Keratinocyte (primary cell): ENCODE data around the gene PPP2CA.
"Not testable (repeated sequence)": the region's sequence is repeated elsewhere in the genome, so short reads cannot be mapped to it uniquely, and the experiment has no call there.

Experiments
- CTCF ChIP-seq, 3 experiments: IDR thresholded peaks in 1 of 3; conservative IDR thresholded peaks in 1 of 3; optimal IDR thresholded peaks in 1 of 3; 2 replicates in 2 of 3; 3 replicates in 1 of 3; pipeline versions ENCODE3 to v1.5.1; 2011; ENCODE audit warnings: low read length in 3 of 3, mild to moderate bottlenecking in 3 of 3, moderate library complexity in 2 of 3, control low read depth in 1 of 3, inconsistent platforms in 1 of 3; ENCODE audit not compliant: insufficient read depth in 2 of 3; ENCODE audit errors: extremely low read depth in 1 of 3
- EZH2 ChIP-seq: IDR thresholded peaks from one replicate; pipeline ENCODE4 v1.6.1; 2012; ENCODE audit warnings: inconsistent platforms, mild to moderate bottlenecking, low read length, moderate library complexity

GRCh38 chr5:134221690-134222089, 4.2 kb downstream of the PPP2CA start:
- not testable (repeated sequence) for TF ChIP-seq CTCF (optimal IDR thresholded peaks at IDR 0.05 in 1 of 3, IDR thresholded peaks at IDR 0.05 in 1 of 3, conservative IDR thresholded peaks at IDR 0.05 in 1 of 3; ENCODE audit: extremely low read depth in 1 of 3, insufficient read depth in 2 of 3, low read length in 3 of 3); EZH2
